K562 (cell line): ENCODE measurements around the gene NFIC. TPM values are rescaled to one million over a fixed set of nuclear protein-coding genes. Genes with fewer than 3 reads are reported as not detected.

ENCODE experiments used
- DLX4 ChIP-seq: fragments of 250-450 bp; sonication (Bioruptor Pico); IDR thresholded peaks from 2 replicates; pipeline ENCODE4 v1.6.1; 2021; ENCODE audit warnings: mild to moderate bottlenecking
- FOS ChIP-seq: IDR thresholded peaks from 3 replicates; pipeline ENCODE4 v1.6.1; 2011; ENCODE audit not compliant: insufficient read length; ENCODE audit errors: extremely low read depth
- FOXP1 ChIP-seq: sonication (generic); formaldehyde crosslinking; IDR thresholded peaks from 2 replicates; pipeline ENCODE4 v1.8.0; 2022; ENCODE audit warnings: mild to moderate bottlenecking, missing genetic modification reagents
- FUS ChIP-seq: fragments of 200-400 bp; formaldehyde crosslinking; optimal IDR thresholded peaks from 2 replicates; pipeline ENCODE3; 2017; ENCODE audit warnings: low read depth, low read length
- HMGXB4 ChIP-seq: sonication (generic); formaldehyde crosslinking; IDR thresholded peaks from 2 replicates; pipeline ENCODE4 v1.8.1; 2023; ENCODE audit warnings: mild to moderate bottlenecking, missing genetic modification reagents
- MEF2D ChIP-seq: conservative IDR thresholded peaks from 2 replicates; pipeline ENCODE4 v1.6.1; 2016; ENCODE audit warnings: low read depth, missing genetic modification characterization, missing compliant biosample characterization
- MTF1 ChIP-seq: fragments of 250-450 bp; sonication (Bioruptor Pico); IDR thresholded peaks from 2 replicates; pipeline ENCODE4 v1.9.0; 2021; ENCODE audit warnings: moderate library complexity, mild to moderate bottlenecking, inconsistent platforms, borderline replicate concordance
- MYC ChIP-seq, 2 experiments: fragments of 250-450 bp in 1 of 2; sonication (Bioruptor Pico) in 1 of 2; IDR thresholded peaks; 2 replicates each; pipeline versions ENCODE4 v1.5.1 to v1.6.1; 2012 to 2021; ENCODE audit warnings: low read depth in 2 of 2, borderline replicate concordance in 1 of 2, improper control_type of control experiment in 1 of 2, low read length in 1 of 2, mild to moderate bottlenecking in 1 of 2, moderate library complexity in 1 of 2
- RB1 ChIP-seq: fragments of 450-650 bp; IDR thresholded peaks from 2 replicates; pipeline ENCODE4 v1.6.1; 2017; ENCODE audit warnings: low read depth, mild to moderate bottlenecking
- RBBP5 ChIP-seq: fragments of 200-600 bp; sonication (generic); IDR thresholded peaks from 2 replicates; pipeline ENCODE4 v1.6.1; 2012; ENCODE audit warnings: borderline replicate concordance, mild to moderate bottlenecking, low read length, control low read depth, inconsistent platforms; ENCODE audit not compliant: insufficient read depth, poor library complexity, severe bottlenecking
- TAF1 ChIP-seq: IDR thresholded peaks from 2 replicates; pipeline ENCODE4 v1.6.1; 2011; ENCODE audit warnings: mild to moderate bottlenecking, low read length, moderate library complexity; ENCODE audit not compliant: insufficient read depth, control insufficient read depth, severe bottlenecking; ENCODE audit errors: extremely low read depth
- TEAD2 ChIP-seq: fragments of 450-650 bp; IDR thresholded peaks from 2 replicates; pipeline ENCODE4 v1.6.1; 2016; ENCODE audit warnings: missing genetic modification characterization, control low read depth, missing compliant biosample characterization
- ZBTB2 ChIP-seq: fragments of 450-650 bp; IDR thresholded peaks from 2 replicates; pipeline ENCODE4 v1.6.1; 2016; ENCODE audit warnings: antibody characterized with exemption
- ZBTB49 ChIP-seq: sonication (generic); formaldehyde crosslinking; IDR thresholded peaks from 2 replicates; pipeline ENCODE4 v1.8.0; 2022; ENCODE audit warnings: missing genetic modification reagents, mild to moderate bottlenecking, borderline replicate concordance
- ZMIZ1 ChIP-seq, 2 experiments: fragments of 150-350 bp in 1 of 2; IDR thresholded peaks; 2 replicates each; pipeline ENCODE4 v1.6.1; 2012 to 2016; ENCODE audit warnings: low read depth in 2 of 2, low read length in 2 of 2, mild to moderate bottlenecking in 1 of 2, moderate library complexity in 1 of 2
- ZNF124 ChIP-seq: sonication (generic); formaldehyde crosslinking; IDR thresholded peaks from 2 replicates; pipeline ENCODE4 v1.8.1; 2022; ENCODE audit warnings: missing genetic modification reagents
- ZNF175 ChIP-seq: fragments of 200-800 bp; sonication (Bioruptor generic); IDR thresholded peaks from 2 replicates; pipeline ENCODE4 v1.6.1; 2016; ENCODE audit warnings: low read depth, mild to moderate bottlenecking, missing genetic modification characterization, missing compliant biosample characterization
- ZNF232 ChIP-seq: sonication (generic); formaldehyde crosslinking; IDR thresholded peaks from 2 replicates; pipeline ENCODE4 v1.8.0; 2022; ENCODE audit warnings: mild to moderate bottlenecking, missing genetic modification reagents
- polyA plus RNA-seq, 8 experiments: library from polyadenylated mRNA; depleted of rRNA in 4 of 8; stranded (reverse) in 5 of 8; unstranded in 3 of 8; fragments of >200 nt; fragmentation: Nextera tagmentation in 2 of 8; fragmentation: Illumina TruSeq in 1 of 8; extraction: Ambion mirVana in 2 of 8; extraction: Trizol in 1 of 8; gene quantifications; 2 replicates each; pipeline versions ENCODE4 v1.2.1 to v1.2.3, GENCODE V29; 2011 to 2014; ENCODE audit warnings: inconsistent platforms in 1 of 8, missing spikeins in 1 of 8
- total RNA-seq, 7 experiments: library from RNA; depleted of rRNA in 6 of 7; stranded (reverse); fragments of >200 nt in 6 of 7; fragmentation: Illumina TruSeq in 2 of 7; extraction: Trizol in 2 of 7; gene quantifications; 2 replicates each; pipeline versions ENCODE4 v1.2.1 to v1.2.3, GENCODE V29; 2011 to 2021; ENCODE audit warnings: low replicate concordance in 1 of 7

NFIC gene
- total and polyA plus RNA-seq, 9 of the 15 experiments (the other 6 are each of a cell fraction or from before 2014, with no cell fraction given) = 0.71 to 62.1 (median 6.9) TPM

GRCh38 chr19:3324405-3324856, 42.0 kb upstream of the NFIC start (continued):
- TF ChIP-seq FOXP1 (CRISPR knock-in tag) = no peak
- TF ChIP-seq FUS = no peak
- TF ChIP-seq FOS = no peak
- no peak for TF ChIP-seq TEAD2 (tag)
- TF ChIP-seq DLX4 (CRISPR knock-in tag) = no peak
- no peak for TF ChIP-seq RBBP5
- TF ChIP-seq MYC (IDR thresholded peaks at IDR 0.05; ENCODE audit: low read depth, low read length) = no peak
- TF ChIP-seq MYC (CRISPR knock-in tag; IDR thresholded peaks at IDR 0.05; ENCODE audit: borderline replicate concordance, low read depth) = no peak
- no peak for TF ChIP-seq ZBTB49 (CRISPR knock-in tag)
- TF ChIP-seq ZNF124 (CRISPR knock-in tag) = no peak
- no peak for TF ChIP-seq ZNF175 (CRISPR knock-in tag)
- no peak for TF ChIP-seq MEF2D (tag)
- no peak for TF ChIP-seq ZMIZ1 (IDR thresholded peaks at IDR 0.05; ENCODE audit: low read depth in 2 of 2, low read length in 2 of 2)
- no peak for TF ChIP-seq RB1
- no peak for TF ChIP-seq TAF1
- no peak for TF ChIP-seq MTF1 (CRISPR knock-in tag)
- TF ChIP-seq HMGXB4 (CRISPR knock-in tag) = no peak
- TF ChIP-seq ZBTB2 = no peak
- TF ChIP-seq ZNF232 (CRISPR knock-in tag) = no peak
